Neural cell (in vitro differentiated cells): Measurements from ENCODE around the gene CARD19. TPM values are rescaled to one million over a fixed set of nuclear protein-coding genes. Genes with fewer than 3 reads are reported as not detected.

Experiments
- H2AFZ ChIP-seq: fragments of 200-600, 300-800 bp; sonication (generic), shearing (Covaris generic); 2 replicates; pipeline ENCODE4 v1.6.0; 2014; ENCODE audit warnings: low read depth, mild to moderate bottlenecking, antibody characterized with exemption, low read length, moderate library complexity
- H3F3A ChIP-seq: fragments of 200-600 bp; shearing (Covaris generic); 2 replicates; pipeline ENCODE4 v1.6.1; 2016; ENCODE audit warnings: mild to moderate bottlenecking, moderate library complexity, mixed read lengths, antibody characterized with exemption, low read length; ENCODE audit not compliant: insufficient read depth, poor library complexity, severe bottlenecking
- H3K27ac ChIP-seq: fragments of 200-600, 300-800 bp; sonication (generic), shearing (Covaris generic); 2 replicates; pipeline ENCODE4 v1.5.1; 2014; ENCODE audit warnings: mild to moderate bottlenecking, low read length, moderate library complexity
- H3K27me3 ChIP-seq: fragments of 300-800, 200-600 bp; sonication (generic), shearing (Covaris generic); 2 replicates; pipeline ENCODE4 v1.6.0; 2014; ENCODE audit warnings: mild to moderate bottlenecking, low read depth, low read length, moderate library complexity; ENCODE audit not compliant: insufficient read depth
- H3K36me3 ChIP-seq: fragments of 300-800, 200-600 bp; sonication (generic), shearing (Covaris generic); 2 replicates; pipeline ENCODE4 v1.5.1; 2014; ENCODE audit warnings: mild to moderate bottlenecking, antibody characterized with exemption, low read length, moderate library complexity; ENCODE audit not compliant: insufficient read depth
- H3K4me2 ChIP-seq: fragments of 300-800, 200-600 bp; sonication (generic), shearing (Covaris generic); 2 replicates; pipeline ENCODE4 v1.6.0; 2014; ENCODE audit warnings: mild to moderate bottlenecking, low read length
- H3K4me3 ChIP-seq: fragments of 300-800, 200-600 bp; sonication (generic), shearing (Covaris generic); 2 replicates; pipeline ENCODE4 v1.5.1; 2014; ENCODE audit warnings: mild to moderate bottlenecking, low read length, moderate library complexity
- H3K79me2 ChIP-seq: fragments of 200-600 bp; shearing (Covaris generic); replicated peaks from 2 replicates; pipeline ENCODE4 v1.6.0; 2014; ENCODE audit warnings: mild to moderate bottlenecking, low read length, moderate library complexity; ENCODE audit not compliant: insufficient read depth
- H3K9ac ChIP-seq: fragments of 300-800, 200-600 bp; sonication (generic), shearing (Covaris generic); 2 replicates; pipeline ENCODE4 v1.6.1; 2016; ENCODE audit warnings: mild to moderate bottlenecking, low read length, mixed read lengths
- H3K9me2 ChIP-seq: fragments of 200-600 bp; shearing (Covaris generic); 2 replicates; pipeline ENCODE4 v1.6.1; 2016; ENCODE audit warnings: mild to moderate bottlenecking, low read length, mixed read lengths; ENCODE audit not compliant: insufficient read depth
- H3K9me3 ChIP-seq: fragments of 200-600, 300-800 bp; sonication (generic), shearing (Covaris generic); 2 replicates; pipeline ENCODE4 v1.6.1; 2016; ENCODE audit warnings: mild to moderate bottlenecking, mixed run types, low read length, moderate library complexity, mixed read lengths
- H4K20me1 ChIP-seq: fragments of 200-600 bp; shearing (Covaris generic); 2 replicates; pipeline ENCODE4 v1.6.1; 2016; ENCODE audit warnings: mild to moderate bottlenecking, mixed run types; ENCODE audit not compliant: insufficient read depth
- CTCF ChIP-seq: fragments of 450-650 bp; IDR thresholded peaks from 2 replicates; pipeline ENCODE4 v1.5.1; 2014; ENCODE audit warnings: antibody characterized with exemption, mild to moderate bottlenecking, moderate library complexity; ENCODE audit not compliant: poor library complexity, severe bottlenecking
- EP300 ChIP-seq: fragments of 450-650 bp; conservative IDR thresholded peaks from 2 replicates; pipeline ENCODE4 v1.6.1; 2014; ENCODE audit warnings: antibody characterized with exemption, mild to moderate bottlenecking, moderate library complexity; ENCODE audit not compliant: poor library complexity, severe bottlenecking
- EZH2 ChIP-seq: fragments of 200-600, 300-800 bp; shearing (Covaris generic), sonication (generic); IDR thresholded peaks from 2 replicates; pipeline ENCODE4 v1.6.1; 2014; ENCODE audit warnings: antibody characterized with exemption, low read length, borderline replicate concordance, mild to moderate bottlenecking; ENCODE audit not compliant: insufficient read depth, poor library complexity, severe bottlenecking
- MXI1 ChIP-seq: fragments of 450-650 bp; conservative IDR thresholded peaks from 2 replicates; pipeline ENCODE4 v1.6.1; 2014; ENCODE audit warnings: antibody characterized with exemption, mild to moderate bottlenecking; ENCODE audit not compliant: poor library complexity, severe bottlenecking
- POLR2AphosphoS5 ChIP-seq: IDR thresholded peaks from 2 replicates; pipeline ENCODE4 v1.6.1; 2012
- RAD21 ChIP-seq: fragments of 450-650 bp; conservative IDR thresholded peaks from 2 replicates; pipeline ENCODE4 v1.6.1; 2014; ENCODE audit warnings: antibody characterized with exemption, mild to moderate bottlenecking, moderate library complexity
- REST ChIP-seq: IDR thresholded peaks from 2 replicates; pipeline ENCODE4 v1.6.1; 2012; ENCODE audit warnings: borderline replicate concordance
- SMC3 ChIP-seq: fragments of 450-650 bp; conservative IDR thresholded peaks from 2 replicates; pipeline ENCODE4 v1.6.1; 2014; ENCODE audit warnings: antibody characterized with exemption, mild to moderate bottlenecking, moderate library complexity; ENCODE audit not compliant: poor library complexity
- TAF1 ChIP-seq: IDR thresholded peaks from 2 replicates; pipeline ENCODE4 v1.6.1; 2012; ENCODE audit warnings: low read depth
- polyA plus RNA-seq: library from polyadenylated mRNA; depleted of rRNA; stranded (reverse); fragments of >200 nt; gene quantifications from 2 replicates; pipeline ENCODE4 v1.2.3, GENCODE V29; 2014

The CARD19 gene
- polyA plus RNA-seq, 1 donor from 2014 or later, result 66.7 TPM

GRCh38 chr9:93127395-93127911 lies 31.4 kb downstream of the CARD19 start:
- Histone ChIP-seq H3F3A (no peaks in the 10 kb centered on the region), H4K20me1 (no peaks in the 10 kb centered on the region), H3K27me3 (no peaks in the 10 kb centered on the region), H3K4me3 (no peak overlapping the region), H3K9ac (no peak overlapping the region), H3K27ac (no peak overlapping the region), H3K79me2 (no peaks in the 10 kb centered on the region), H3K9me2 (no peaks in the 10 kb centered on the region), H3K4me2 (no peak overlapping the region), H2AFZ (no peak overlapping the region), H3K9me3 (no peaks in the 10 kb centered on the region), H3K36me3 (no peaks in the 10 kb centered on the region)
- no peak for TF ChIP-seq EP300
- TF ChIP-seq CTCF, result no peak
- TF ChIP-seq SMC3, result no peak
- TF ChIP-seq MXI1, result no peak
- TF ChIP-seq POLR2AphosphoS5, result no peak
- no peak for TF ChIP-seq REST
- no peak for TF ChIP-seq TAF1
- TF ChIP-seq EZH2, result no peak
- TF ChIP-seq RAD21, result no peak

- H4K20me1 ChIP-seq, result no peaks in the 10 kb centered on the region
- no peaks in the 10 kb centered on the region for H3K36me3 ChIP-seq
- no peaks in the 10 kb centered on the region for H3K27me3 ChIP-seq
- no peak for TF ChIP-seq EP300
- TF ChIP-seq MXI1, result no peak
- TF ChIP-seq CTCF, result no peak
- TF ChIP-seq SMC3, result no peak
- TF ChIP-seq POLR2AphosphoS5, result no peak
- TF ChIP-seq EZH2, result no peak
- TF ChIP-seq TAF1, result no peak
- TF ChIP-seq REST, result no peak
- TF ChIP-seq RAD21, result no peak
- no peak overlapping the region for H2AFZ ChIP-seq
- H3K9me3 ChIP-seq, result no peaks in the 10 kb centered on the region
- no peak overlapping the region for H3K9ac ChIP-seq
- H3K27ac ChIP-seq, result no peak overlapping the region
- no peaks in the 10 kb centered on the region for H3K79me2 ChIP-seq
- no peak overlapping the region for H3K4me2 ChIP-seq
- no peaks in the 10 kb centered on the region for H3K9me2 ChIP-seq
- no peak overlapping the region for H3K4me3 ChIP-seq
- no peaks in the 10 kb centered on the region for H3F3A ChIP-seq
These were observed 32.1 kb downstream of the CARD19 start for GRCh38 chr9:93128011-93128714.
